GM04503 (cell line): ENCODE data around the gene CNTNAP2.
"Not testable (repeated sequence)": the region's sequence is repeated elsewhere in the genome, so short reads cannot be mapped to it uniquely, and the experiment has no call there.

Source experiments
- DNase-seq: peaks from one replicate; pipeline ENCODE4 v3.0.0-alpha.2; 2012; ENCODE audit warnings: low read depth

The CNTNAP2 gene

DNA sequence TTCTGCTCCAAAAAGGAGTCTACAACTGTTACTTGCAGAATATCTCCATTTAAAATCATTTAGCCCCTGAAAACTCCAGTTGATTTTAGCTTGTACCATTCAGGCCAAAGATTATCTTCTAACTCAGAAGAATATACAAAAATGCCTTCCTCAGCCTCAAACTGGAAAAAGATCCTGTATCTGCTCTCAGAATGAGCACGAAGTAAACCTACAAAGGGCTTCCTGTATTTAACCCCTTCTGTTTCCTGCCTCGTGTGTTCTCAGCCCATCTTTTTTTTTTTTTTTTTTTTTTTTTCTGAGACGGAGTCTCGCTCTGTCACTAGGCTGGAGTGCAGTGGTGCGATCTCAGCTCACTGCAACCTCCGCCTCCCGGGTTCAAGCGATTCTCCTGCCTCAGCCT is 2334.9 kb downstream of the CNTNAP2 start:
- not testable (repeated sequence) for DNase-seq

DNA sequence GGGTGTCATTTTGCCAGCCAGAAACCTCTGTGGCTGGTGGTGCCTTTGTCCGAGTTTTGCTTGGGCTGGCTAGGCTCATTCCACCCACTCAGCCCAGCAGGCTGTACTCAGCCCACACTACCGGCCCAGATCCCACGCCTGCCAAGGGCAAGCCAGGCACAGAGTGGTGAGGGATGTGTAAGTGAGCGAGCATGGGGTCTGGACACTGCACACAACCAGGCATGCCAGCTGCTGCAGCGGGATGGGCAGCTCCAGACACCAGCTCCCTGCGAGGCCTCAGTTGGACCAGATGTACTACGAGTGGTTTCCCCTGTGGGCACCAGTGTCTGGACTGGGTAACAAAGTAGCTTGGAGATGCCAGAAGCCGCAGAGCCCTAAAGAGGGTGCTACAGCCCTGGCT is 2339.8 kb downstream of the CNTNAP2 start:
- DNase-seq = no peak

GRCh38 chr7:148457310-148457921 is 2340.8 kb downstream of the CNTNAP2 start:
- DNase-seq = no peak

- DNase-seq = no peak
Observed at GRCh38 chr7:148458263-148458662, 2341.7 kb downstream of the CNTNAP2 start.

DNA sequence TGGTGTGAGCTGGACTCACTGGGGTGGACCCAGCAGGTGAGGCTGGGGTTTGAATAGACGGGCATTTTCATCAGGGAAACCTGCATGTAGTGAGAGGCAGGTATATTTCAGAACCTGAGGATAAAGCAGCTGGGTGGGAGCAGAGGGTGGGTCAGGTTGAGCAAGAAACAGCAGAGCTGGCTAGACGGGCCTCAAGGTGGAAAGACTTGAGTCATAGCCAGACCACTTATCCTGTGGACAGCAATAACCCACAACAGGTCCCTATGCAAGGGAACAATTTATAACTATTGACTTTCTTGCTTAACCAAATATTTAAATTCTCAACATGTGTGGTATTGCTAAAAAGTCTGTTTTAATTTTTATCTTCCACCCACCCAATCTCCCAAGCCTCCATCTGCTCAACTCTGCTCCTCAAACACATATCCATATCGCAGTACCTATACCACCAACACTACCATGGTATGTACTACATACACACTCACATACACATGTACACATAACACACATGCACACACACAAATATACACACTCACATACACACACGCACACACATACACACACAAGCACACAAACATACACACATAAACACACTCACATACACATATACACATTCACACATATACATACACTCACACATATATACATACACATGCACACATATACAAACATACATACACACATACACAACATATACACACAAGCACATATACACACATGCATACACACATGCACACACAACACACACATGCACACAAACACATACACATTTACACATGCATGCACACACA is 2345.0 kb downstream of the CNTNAP2 start:
- DNase-seq = no peak

- not testable (repeated sequence) for DNase-seq
Observed at GRCh38 chr7:148462774-148463173, 2346.2 kb downstream of the CNTNAP2 start.

- no peak for DNase-seq
Observed at GRCh38 chr7:148463210-148463609, 2346.6 kb downstream of the CNTNAP2 start.

DNA sequence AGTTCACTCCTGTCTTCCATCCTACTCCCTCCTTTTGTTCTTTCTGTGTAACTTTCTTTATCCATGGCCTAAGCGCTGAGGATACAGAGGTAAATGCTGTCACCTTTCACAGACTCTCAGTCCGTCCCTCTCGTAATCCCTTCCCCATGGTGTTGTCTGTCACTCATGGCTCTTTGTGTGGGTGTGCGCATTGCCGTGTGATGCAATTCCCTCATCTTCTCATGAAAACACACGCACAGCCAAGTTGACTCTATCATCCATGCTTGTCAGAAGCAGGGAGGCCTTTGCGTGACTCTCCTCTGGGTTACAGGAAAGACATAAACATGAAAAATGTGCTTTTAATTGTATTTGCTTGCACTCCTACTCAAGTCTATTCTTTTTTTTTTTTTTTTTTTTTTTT is 2348.3 kb downstream of the CNTNAP2 start:
- DNase-seq = no peak

DNA sequence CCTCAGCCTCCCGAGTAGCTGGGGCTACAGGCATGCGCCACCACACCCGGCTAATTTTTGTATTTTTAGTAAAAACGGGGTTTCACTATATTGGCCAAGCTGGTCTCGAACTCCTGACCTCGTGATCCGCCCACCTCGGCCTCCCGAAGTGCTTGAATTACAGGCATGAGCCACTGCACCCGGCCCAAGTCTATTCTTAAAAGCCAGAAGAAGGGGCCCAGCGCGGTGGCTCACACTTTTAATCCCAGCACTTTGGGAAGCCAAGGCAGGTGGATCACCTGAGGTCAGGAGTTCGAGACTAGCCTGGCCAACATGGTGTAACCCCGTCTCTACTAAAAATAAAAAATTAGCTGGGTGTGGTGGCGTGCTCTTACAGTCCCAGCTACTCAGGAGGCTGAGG is 2348.8 kb downstream of the CNTNAP2 start:
- DNase-seq = not testable (repeated sequence)

DNA sequence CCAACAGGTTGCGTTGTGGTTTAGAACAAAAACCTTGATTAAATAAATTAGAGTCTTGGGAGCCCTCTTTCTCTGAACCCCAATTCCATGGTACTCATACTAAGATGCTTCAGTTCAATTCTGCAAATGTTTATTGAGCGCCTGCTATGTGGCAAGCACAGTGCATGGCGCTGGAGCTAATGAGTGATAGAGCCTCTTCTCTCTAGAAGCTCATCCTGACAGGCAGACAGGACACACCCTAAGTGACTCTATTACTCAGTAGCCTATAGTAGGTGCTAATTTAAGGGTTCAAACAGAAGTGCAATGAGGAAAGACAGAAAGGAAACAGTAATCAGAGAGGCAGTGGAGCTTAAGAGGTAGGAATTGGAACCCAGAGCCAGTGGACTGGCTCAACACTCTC is 2349.5 kb downstream of the CNTNAP2 start:
- DNase-seq = no peak

GRCh38 chr7:148468700-148469098 is 2352.1 kb downstream of the CNTNAP2 start:
- DNase-seq = no peak
